Glutamatergic neuron (in vitro differentiated cells): Measurements from ENCODE around the gene HERC5. TPM values are rescaled to one million over a fixed set of nuclear protein-coding genes. Genes with fewer than 3 reads are reported as not detected.

ENCODE experiments used
- DNase-seq: peaks from one replicate; pipeline ENCODE4 v3.0.0; 2022
- H3K27ac Mint-ChIP-seq: one replicate; pipeline ENCODE4 v1.8.0; 2020; ENCODE audit warnings: mild to moderate bottlenecking, mixed read lengths, inconsistent platforms; ENCODE audit not compliant: unreplicated experiment
- H3K27me3 Mint-ChIP-seq: one replicate; pipeline ENCODE4 v1.8.0; 2020; ENCODE audit warnings: mild to moderate bottlenecking, moderate library complexity, mixed read lengths, inconsistent platforms; ENCODE audit not compliant: unreplicated experiment
- H3K36me3 Mint-ChIP-seq: one replicate; pipeline ENCODE4 v1.8.0; 2020; ENCODE audit warnings: mild to moderate bottlenecking, mixed read lengths, inconsistent platforms; ENCODE audit not compliant: unreplicated experiment
- H3K4me1 Mint-ChIP-seq: one replicate; pipeline ENCODE4 v1.8.0; 2020; ENCODE audit warnings: mild to moderate bottlenecking, low read depth, mixed read lengths, inconsistent platforms; ENCODE audit not compliant: unreplicated experiment
- H3K4me3 Mint-ChIP-seq: one replicate; pipeline ENCODE4 v1.8.0; 2020; ENCODE audit warnings: mild to moderate bottlenecking, mixed read lengths, inconsistent platforms; ENCODE audit not compliant: unreplicated experiment
- H3K9me3 Mint-ChIP-seq: one replicate; pipeline ENCODE4 v1.8.0; 2020; ENCODE audit warnings: mild to moderate bottlenecking, moderate library complexity, mixed read lengths, inconsistent platforms; ENCODE audit not compliant: unreplicated experiment
- CTCF ChIP-seq: fragments of 200-600 bp; sonication (generic); IDR thresholded peaks from one replicate; pipeline ENCODE4 v1.5.0; 2021; ENCODE audit not compliant: partially characterized antibody, unreplicated experiment
- total RNA-seq: library from RNA; stranded (reverse); fragmentation: NEBNext Ultra II Directional; extraction: Animal tissue kit (Norgen Biotek cat#: 25700); gene quantifications from one replicate; pipeline ENCODE4 v1.2.1, GENCODE V29; 2021; ENCODE audit not compliant: unreplicated experiment

The HERC5 gene
- total RNA-seq, 1 donor from 2014 or later = 0.27 TPM

GRCh38 chr4:88467392-88467791 lies 10.5 kb downstream of the HERC5 start:
- no peak for TF ChIP-seq CTCF
- Mint-ChIP-seq H3K27me3 (no peaks in the 10 kb centered on the region), H3K4me3 (no peak overlapping the region), H3K27ac (no peak overlapping the region), H3K4me1 (no peaks in the 10 kb centered on the region), H3K9me3 (no peaks in the 10 kb centered on the region), H3K36me3 (no peaks in the 10 kb centered on the region)
- no peak for DNase-seq

GRCh38 chr4:88477229-88477860 lies 20.4 kb downstream of the HERC5 start:
- TF ChIP-seq CTCF = no peak
- H3K27me3 Mint-ChIP-seq = peaks cover 2% of the 10 kb centered on the region
- no peaks in the 10 kb centered on the region for H3K4me1 Mint-ChIP-seq
- H3K36me3 Mint-ChIP-seq = no peaks in the 10 kb centered on the region
- H3K9me3 Mint-ChIP-seq = no peaks in the 10 kb centered on the region
- no peak overlapping the region for H3K4me3 Mint-ChIP-seq
- no peak overlapping the region for H3K27ac Mint-ChIP-seq
- DNase-seq = no peak

GRCh38 chr4:88478247-88478646 lies 21.3 kb downstream of the HERC5 start:
- H3K36me3 Mint-ChIP-seq = no peaks in the 10 kb centered on the region
- no peaks in the 10 kb centered on the region for H3K4me1 Mint-ChIP-seq
- H3K27me3 Mint-ChIP-seq = peaks cover 2% of the 10 kb centered on the region
- H3K9me3 Mint-ChIP-seq = no peaks in the 10 kb centered on the region
- H3K4me3 Mint-ChIP-seq = no peak overlapping the region
- H3K27ac Mint-ChIP-seq = no peak overlapping the region
- no peak for TF ChIP-seq CTCF
- no peak for DNase-seq

- Mint-ChIP-seq H3K4me3 (no peak overlapping the region), H3K4me1 (no peaks in the 10 kb centered on the region), H3K9me3 (peaks cover 2% of the 10 kb centered on the region), H3K36me3 (no peaks in the 10 kb centered on the region), H3K27me3 (peaks cover 2% of the 10 kb centered on the region), H3K27ac (no peak overlapping the region)
- TF ChIP-seq CTCF = no peak
- no peak for DNase-seq
Measured at GRCh38 chr4:88481537-88481936, 24.6 kb downstream of the HERC5 start.

- no peak overlapping the region for H3K4me3 Mint-ChIP-seq
- H3K27ac Mint-ChIP-seq = no peak overlapping the region
- H3K27me3 Mint-ChIP-seq = no peaks in the 10 kb centered on the region
- H3K4me1 Mint-ChIP-seq = no peaks in the 10 kb centered on the region
- H3K9me3 Mint-ChIP-seq = no peaks in the 10 kb centered on the region
- no peak for TF ChIP-seq CTCF
- no peak for DNase-seq
- H3K36me3 Mint-ChIP-seq = no peaks in the 10 kb centered on the region
Measured at GRCh38 chr4:88489100-88489761, 32.3 kb downstream of the HERC5 start.
